HL-60 (cell line): ENCODE data around the gene TNIK.

Experiments used
- CTCF ChIP-seq: IDR thresholded peaks from one replicate; pipeline ENCODE4 v1.5.1; 2011; ENCODE audit warnings: low read length, control low read depth, inconsistent platforms; ENCODE audit not compliant: insufficient read depth
- POLR2AphosphoS5 ChIP-seq: IDR thresholded peaks from 2 replicates; pipeline ENCODE4 v1.6.1; 2012; ENCODE audit warnings: low read depth

- TF ChIP-seq CTCF, result no peak
- no peak for TF ChIP-seq POLR2AphosphoS5
Observed at GRCh38 chr3:171350364-171350763, 109.8 kb downstream of the TNIK start.
